ENCODE results near the gene EPHA6. TPM values are rescaled to one million over a fixed set of nuclear protein-coding genes. Genes with fewer than 3 reads are reported as not detected.
"Not testable (repeated sequence)": the region's sequence is repeated elsewhere in the genome, so short reads cannot be mapped to it uniquely, and the experiment has no call there.

EPHA6 gene
- total RNA-seq, 1 donor from 2014 or later = 1.2 TPM

- no peaks in the 10 kb centered on the region for H3K27me3 ChIP-seq
- intact Hi-C loops (cut with DNase I) = no loop called here
- no peak overlapping the region for H3K27ac ChIP-seq
- H3K9me3 ChIP-seq = no peaks in the 10 kb centered on the region
- H3K4me1 ChIP-seq = no peaks in the 10 kb centered on the region
- DNase-seq (ENCODE audit: extremely low spot score in 2 of 2) = no peak
- no peaks in the 10 kb centered on the region for H3K36me3 ChIP-seq
- no peak overlapping the region for H3K4me3 ChIP-seq
- TF ChIP-seq, protein P1, sequence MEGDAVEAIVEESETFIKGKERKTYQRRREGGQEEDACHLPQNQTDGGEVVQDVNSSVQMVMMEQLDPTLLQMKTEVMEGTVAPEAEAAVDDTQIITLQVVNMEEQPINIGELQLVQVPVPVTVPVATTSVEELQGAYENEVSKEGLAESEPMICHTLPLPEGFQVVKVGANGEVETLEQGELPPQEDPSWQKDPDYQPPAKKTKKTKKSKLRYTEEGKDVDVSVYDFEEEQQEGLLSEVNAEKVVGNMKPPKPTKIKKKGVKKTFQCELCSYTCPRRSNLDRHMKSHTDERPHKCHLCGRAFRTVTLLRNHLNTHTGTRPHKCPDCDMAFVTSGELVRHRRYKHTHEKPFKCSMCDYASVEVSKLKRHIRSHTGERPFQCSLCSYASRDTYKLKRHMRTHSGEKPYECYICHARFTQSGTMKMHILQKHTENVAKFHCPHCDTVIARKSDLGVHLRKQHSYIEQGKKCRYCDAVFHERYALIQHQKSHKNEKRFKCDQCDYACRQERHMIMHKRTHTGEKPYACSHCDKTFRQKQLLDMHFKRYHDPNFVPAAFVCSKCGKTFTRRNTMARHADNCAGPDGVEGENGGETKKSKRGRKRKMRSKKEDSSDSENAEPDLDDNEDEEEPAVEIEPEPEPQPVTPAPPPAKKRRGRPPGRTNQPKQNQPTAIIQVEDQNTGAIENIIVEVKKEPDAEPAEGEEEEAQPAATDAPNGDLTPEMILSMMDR (IDR thresholded peaks at IDR 0.05) = no peak
- TF ChIP-seq POLR2A (IDR thresholded peaks at IDR 0.05) (no peak), POLR2AphosphoS5 (IDR thresholded peaks at IDR 0.05; ENCODE audit: insufficient read depth in 1 of 2, low read depth in 1 of 2) (no peak)
Measured at GRCh38 chr3:97610626-97611025, 796.2 kb downstream of the EPHA6 start.

DNA sequence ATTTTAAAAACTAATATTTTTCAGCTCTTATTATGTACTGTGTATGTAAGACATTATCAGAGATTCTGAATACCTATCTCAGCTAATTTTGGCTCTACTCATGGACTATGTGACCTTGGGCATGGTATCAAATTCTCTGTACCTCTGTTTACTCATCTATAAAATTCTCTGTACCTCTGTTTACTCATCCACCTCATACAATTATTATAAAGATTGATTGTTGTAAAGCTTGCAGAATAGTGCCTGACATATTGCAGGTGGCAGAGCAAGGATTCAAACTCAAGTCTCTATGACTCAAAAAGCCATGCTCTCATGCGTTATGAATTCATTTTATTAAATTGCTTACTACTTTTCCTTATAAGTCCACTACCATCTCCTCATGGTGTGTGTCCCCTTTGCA, 798.2 kb downstream of the EPHA6 start:
- no peaks in the 10 kb centered on the region for H3K4me1 ChIP-seq
- H3K9me3 ChIP-seq = no peaks in the 10 kb centered on the region
- no peak overlapping the region for H3K27ac ChIP-seq
- no peak overlapping the region for H3K4me3 ChIP-seq
- intact Hi-C loops (cut with DNase I) = no loop called here
- DNase-seq (ENCODE audit: extremely low spot score in 2 of 2) = no peak
- H3K27me3 ChIP-seq = no peaks in the 10 kb centered on the region
- H3K36me3 ChIP-seq = no peaks in the 10 kb centered on the region
- TF ChIP-seq, protein P1 (IDR thresholded peaks at IDR 0.05) = no peak

DNA sequence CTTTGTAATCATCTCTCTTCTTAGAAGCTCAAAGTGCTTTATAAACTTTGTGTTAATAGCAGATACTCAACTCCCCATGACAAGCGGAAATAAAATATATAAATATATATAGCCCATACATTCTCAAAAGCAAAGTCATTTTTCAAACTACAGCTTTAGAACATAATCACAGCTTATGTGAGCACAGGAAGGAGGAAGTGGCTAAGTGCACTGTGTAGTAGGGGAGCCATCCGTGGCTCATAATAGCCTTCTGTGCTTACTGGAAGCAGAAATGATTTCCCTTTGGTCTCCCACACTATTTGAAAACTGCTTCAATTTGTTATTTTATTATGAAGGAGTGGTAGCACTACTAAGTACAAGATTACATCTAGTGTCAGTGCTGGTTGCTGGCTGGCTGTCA, 798.7 kb downstream of the EPHA6 start:
- intact Hi-C loops (cut with DNase I) = no loop called here
- Histone ChIP-seq H3K9me3 (no peaks in the 10 kb centered on the region), H3K27me3 (no peaks in the 10 kb centered on the region), H3K27ac (no peak overlapping the region), H3K36me3 (no peaks in the 10 kb centered on the region), H3K4me3 (no peak overlapping the region), H3K4me1 (no peaks in the 10 kb centered on the region)
- no peak for DNase-seq (ENCODE audit: extremely low spot score in 2 of 2)
- TF ChIP-seq POLR2AphosphoS5 (IDR thresholded peaks at IDR 0.05; ENCODE audit: insufficient read depth in 1 of 2, low read depth in 1 of 2) = no peak
- TF ChIP-seq, protein P1 (IDR thresholded peaks at IDR 0.05) = no peak
- TF ChIP-seq POLR2A (IDR thresholded peaks at IDR 0.05) = no peak

GRCh38 chr3:97620514-97620913, 806.1 kb downstream of the EPHA6 start:
- H3K4me1 ChIP-seq; intact Hi-C loops (cut with DNase I); H3K9me3 ChIP-seq; H3K4me3 ChIP-seq; H3K27me3 ChIP-seq; H3K36me3 ChIP-seq; DNase-seq (ENCODE audit: extremely low spot score in 2 of 2); H3K27ac ChIP-seq: not testable (repeated sequence)

- H3K4me3 ChIP-seq = no peak overlapping the region
- no peaks in the 10 kb centered on the region for H3K36me3 ChIP-seq
- DNase-seq (ENCODE audit: extremely low spot score in 2 of 2) = no peak
- intact Hi-C loops (cut with DNase I) = no loop called here
- H3K9me3 ChIP-seq = no peaks in the 10 kb centered on the region
- TF ChIP-seq POLR2A (IDR thresholded peaks at IDR 0.05) = no peak
- no peak for TF ChIP-seq POLR2AphosphoS5 (IDR thresholded peaks at IDR 0.05; ENCODE audit: insufficient read depth in 1 of 2, low read depth in 1 of 2)
- TF ChIP-seq, protein P1 (IDR thresholded peaks at IDR 0.05) = no peak
- H3K27me3 ChIP-seq = no peaks in the 10 kb centered on the region
- no peaks in the 10 kb centered on the region for H3K4me1 ChIP-seq
- H3K27ac ChIP-seq = no peak overlapping the region
Measured at GRCh38 chr3:97636465-97636864, 822.1 kb downstream of the EPHA6 start.

GRCh38 chr3:97646932-97647331, 832.5 kb downstream of the EPHA6 start:
- intact Hi-C loops (cut with DNase I) = no loop called here
- Histone ChIP-seq H3K4me1 (no peaks in the 10 kb centered on the region), H3K36me3 (no peaks in the 10 kb centered on the region), H3K27ac (no peak overlapping the region), H3K4me3 (no peak overlapping the region), H3K27me3 (no peaks in the 10 kb centered on the region), H3K9me3 (no peaks in the 10 kb centered on the region)
- TF ChIP-seq POLR2A (IDR thresholded peaks at IDR 0.05) (no peak), POLR2AphosphoS5 (IDR thresholded peaks at IDR 0.05; ENCODE audit: insufficient read depth in 1 of 2, low read depth in 1 of 2) (no peak)
- TF ChIP-seq, protein P1 (IDR thresholded peaks at IDR 0.05) = no peak
- no peak for DNase-seq (ENCODE audit: extremely low spot score in 2 of 2)
